A549 treated with AZD9567 at 1 μM for 4 hours (cell line): Measurements from ENCODE around the gene HTD2. TPM values are rescaled to one million over a fixed set of nuclear protein-coding genes. Genes with fewer than 3 reads are reported as not detected.

Source experiments
- total RNA-seq: library from RNA; stranded (reverse); fragments of 200-300 nt; extraction: Qiagen RNA extraction; gene quantifications from 5 replicates; pipeline ENCODE4 v1.2.3, GENCODE V29; 2022; ENCODE audit not compliant: insufficient read depth

The HTD2 gene
- 6.9 to 9.5 TPM (median 7.9 TPM) in 5 replicates for total RNA-seq

GRCh38 chr3:58305882-58306711 is at the start of gene HTD2, which contains the start of gene RPP14:
TSS of gene HTD2 (plus strand) at chr3:58306520. CDS start at chr3:58317614, 11,094 bp downstream.
TSS of gene RPP14 (plus strand) at chr3:58306245. CDS start at chr3:58310330, 4,085 bp downstream.

GRCh38 chr3:58332575-58333188 is 26.4 kb downstream of the HTD2 start, which contains the start of gene PXK:
TSS of gene PXK (plus strand) at chr3:58332892. CDS start at chr3:58332989, 97 bp downstream.

Other genes starting within 250 kb of the HTD2 start
- gene DNASE1L3, start 95.5 kb upstream of the HTD2 start, total RNA-seq: 0.06 to 0.26 TPM in 2 of 5 replicates, not detected in the others
- gene ABHD6, start 68.7 kb upstream of the HTD2 start, total RNA-seq: 9.7 to 10.6 TPM (median 10.5 TPM) in 5 replicates
- 8.6 to 12.9 TPM (median 10.3 TPM) in 5 replicates for gene RPP14, start 275 bp upstream of the HTD2 start, total RNA-seq
- 5.0 to 9.0 TPM (median 5.8 TPM) in 5 replicates for gene PXK, start 26.4 kb downstream of the HTD2 start, total RNA-seq
- 50.3 to 67.1 TPM (median 62.4 TPM) in 5 replicates for gene PDHB, start 127.3 kb downstream of the HTD2 start, total RNA-seq
- 6.3 to 9.1 TPM (median 8.0 TPM) in 5 replicates for gene KCTD6, start 185.6 kb downstream of the HTD2 start, total RNA-seq
- 6.2 to 8.8 TPM (median 7.9 TPM) in 5 replicates for gene ACOX2, start 230.7 kb downstream of the HTD2 start, total RNA-seq